SU-DHL-6 (cell line): Measurements from ENCODE around the gene CYB561.

ENCODE experiments used
- EZH2phosphoT487 ChIP-seq: fragments of 200-600 bp; sonication (generic), shearing (Covaris generic); conservative IDR thresholded peaks from 2 replicates; pipeline ENCODE4 v1.6.1; 2018; ENCODE audit warnings: mild to moderate bottlenecking, antibody characterized with exemption, low read length, moderate library complexity, mixed read lengths
- TF ChIP-seq, protein P1 (sequence below): fragments of 200-600 bp; sonication (generic); IDR thresholded peaks from one replicate; pipeline ENCODE4 v1.5.1; 2017; ENCODE audit warnings: antibody characterized with exemption, mild to moderate bottlenecking, low read length, moderate library complexity; ENCODE audit not compliant: insufficient read depth, poor library complexity, severe bottlenecking

DNA sequence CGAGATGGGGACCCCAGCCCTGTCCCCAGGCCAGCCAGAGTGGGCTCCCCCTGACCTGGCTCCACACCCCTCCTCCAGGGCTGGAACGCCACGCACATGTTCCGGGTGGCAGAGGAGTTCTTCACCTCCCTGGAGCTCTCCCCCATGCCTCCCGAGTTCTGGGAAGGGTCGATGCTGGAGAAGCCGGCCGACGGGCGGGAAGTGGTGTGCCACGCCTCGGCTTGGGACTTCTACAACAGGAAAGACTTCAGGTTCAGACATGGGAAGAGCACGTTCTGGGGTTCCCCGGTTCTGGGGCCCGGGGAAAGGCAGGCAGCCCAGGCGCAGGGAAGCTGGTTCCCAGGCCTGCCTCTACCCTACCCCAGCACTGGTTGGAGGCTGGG lies 35.4 kb upstream of the CYB561 start:
- TF ChIP-seq, protein P1, sequence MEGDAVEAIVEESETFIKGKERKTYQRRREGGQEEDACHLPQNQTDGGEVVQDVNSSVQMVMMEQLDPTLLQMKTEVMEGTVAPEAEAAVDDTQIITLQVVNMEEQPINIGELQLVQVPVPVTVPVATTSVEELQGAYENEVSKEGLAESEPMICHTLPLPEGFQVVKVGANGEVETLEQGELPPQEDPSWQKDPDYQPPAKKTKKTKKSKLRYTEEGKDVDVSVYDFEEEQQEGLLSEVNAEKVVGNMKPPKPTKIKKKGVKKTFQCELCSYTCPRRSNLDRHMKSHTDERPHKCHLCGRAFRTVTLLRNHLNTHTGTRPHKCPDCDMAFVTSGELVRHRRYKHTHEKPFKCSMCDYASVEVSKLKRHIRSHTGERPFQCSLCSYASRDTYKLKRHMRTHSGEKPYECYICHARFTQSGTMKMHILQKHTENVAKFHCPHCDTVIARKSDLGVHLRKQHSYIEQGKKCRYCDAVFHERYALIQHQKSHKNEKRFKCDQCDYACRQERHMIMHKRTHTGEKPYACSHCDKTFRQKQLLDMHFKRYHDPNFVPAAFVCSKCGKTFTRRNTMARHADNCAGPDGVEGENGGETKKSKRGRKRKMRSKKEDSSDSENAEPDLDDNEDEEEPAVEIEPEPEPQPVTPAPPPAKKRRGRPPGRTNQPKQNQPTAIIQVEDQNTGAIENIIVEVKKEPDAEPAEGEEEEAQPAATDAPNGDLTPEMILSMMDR = no peak
- no peak for TF ChIP-seq EZH2phosphoT487
